ENCODE measurements around the gene RMP24.

The RMP24 gene

GRCh38 chr18:36020174-36020711 lies 47.8 kb downstream of the RMP24 start:
- TF ChIP-seq MAFK (IDR thresholded peaks at IDR 0.05; ENCODE audit: low read depth, low read length) (peak; percentile 36), RAD21 (IDR thresholded peaks at IDR 0.05; ENCODE audit: low read length) (no peak)
- POLR2A ChIA-PET (ENCODE audit: unreplicated experiment) = no interaction called here
- Histone ChIP-seq H3K4me2 (ENCODE audit: low read depth, low read length) (no peak overlapping the region), H3K9me3 (ENCODE audit: control insufficient read depth, insufficient read depth, low read length) (no peaks in the 10 kb centered on the region), H3K79me1 (ENCODE audit: low read depth in 1 of 2, low read length in 2 of 2) (no peaks in the 10 kb centered on the region), H3K4me1 (ENCODE audit: control insufficient read depth, insufficient read depth, low read length) (peaks cover 5% of the 10 kb centered on the region), H3K56ac (ENCODE audit: extremely low read depth, insufficient read depth, low read length) (no peak overlapping the region), H3K4me3 (ENCODE audit: insufficient read depth, low read depth, low read length) (no peak overlapping the region), H3K18ac (ENCODE audit: low read depth, low read length) (no peak overlapping the region), H2AK5ac (ENCODE audit: low read depth, low read length) (no peak overlapping the region), H4K5ac (ENCODE audit: low read depth, low read length) (no peak overlapping the region), H2BK15ac (ENCODE audit: low read depth, low read length) (no peak overlapping the region), H4K8ac (ENCODE audit: low read depth in 2 of 2, low read length in 2 of 2) (no peak overlapping the region), H2AFZ (replicated peaks; ENCODE audit: low read length, poor library complexity) (no peak overlapping the region), H3K14ac (replicated peaks; ENCODE audit: low read depth, low read length) (no peak overlapping the region), H2BK120ac (ENCODE audit: low read depth, low read length) (no peak overlapping the region), H3K9ac (ENCODE audit: low read depth, low read length) (no peak overlapping the region), H3K23ac (ENCODE audit: low read depth, low read length) (no peak overlapping the region), H3K36me3 (ENCODE audit: control insufficient read depth, insufficient read depth, low read length) (no peaks in the 10 kb centered on the region), H3K4ac (ENCODE audit: low read depth, low read length) (no peak overlapping the region), H3K27ac (ENCODE audit: insufficient read depth, low read length) (no peak overlapping the region), H3K27me3 (ENCODE audit: control insufficient read depth, insufficient read depth, low read length) (no peaks in the 10 kb centered on the region), H2AK9ac (replicated peaks; ENCODE audit: low read depth, low read length, poor library complexity) (no peak overlapping the region), H4K20me1 (ENCODE audit: insufficient read depth, low read length) (no peaks in the 10 kb centered on the region), H2BK5ac (ENCODE audit: low read depth, low read length, poor library complexity, severe bottlenecking) (no peak overlapping the region), H2BK20ac (ENCODE audit: low read depth, low read length) (no peak overlapping the region), H3K9me1 (ENCODE audit: insufficient read depth, low read length) (peaks cover 4% of the 10 kb centered on the region; the same call in 1 of the 2 replicates), H4K91ac (ENCODE audit: insufficient read depth, low read depth, low read length) (no peak overlapping the region)
- no CpG with 5 or more reads among the region's 3 CpGs for WGBS, 2 experiments (ENCODE audit: extremely low coverage in 2 of 2, insufficient read length in 1 of 2)
- ATAC-seq (ENCODE audit: low read depth) (no peak), DNase-seq (no peak)
- BruUV-seq (replicated peaks) = no TSS peak
- in situ Hi-C loops (cut with MboI; ENCODE audit: low sequenced_read_pairs) = no loop called here
- dilution Hi-C loops (cut with HindIII; ENCODE audit: low sequenced_read_pairs, unreplicated experiment) = no loop called here
- intact Hi-C loops (cut with micrococcal nuclease) = loop anchor here (5.0 kb wide), 1 partner anchor 107 kb away; the partner anchor contains the start of genes ELP2 and SLC39A6
- CTCF ChIA-PET = no interaction called here

Measured in IMR-90 (cell line).